Caki2 (cell line): ENCODE measurements around the gene RIBC1. TPM values are rescaled to one million over a fixed set of nuclear protein-coding genes. Genes with fewer than 3 reads are reported as not detected.
"Not testable (repeated sequence)": the region's sequence is repeated elsewhere in the genome, so short reads cannot be mapped to it uniquely, and the experiment has no call there.

Source experiments
- DNase-seq: peaks from one replicate; pipeline ENCODE4 v3.0.0-alpha.2; 2015; ENCODE audit warnings: low read depth
- in situ Hi-C: cut with HindIII; loops from 2 replicates; pipeline ENCODE4 v1.10.0; 2016; ENCODE audit warnings: low sequenced_read_pairs, low pct_unique_long_range_greater_than_20kb, mixed read lengths
- total RNA-seq: library from RNA; depleted of rRNA; stranded (reverse); fragments of >200 nt; shearing (Covaris generic); gene quantifications from 2 replicates; pipeline ENCODE4 v1.2.3, GENCODE V29; 2014; ENCODE audit warnings: low replicate concordance; rRNA removed

RIBC1 gene
- 0.84 and 1.1 TPM in 2 replicates for total RNA-seq

- DNase-seq: no peak
- in situ Hi-C loops: no loop called here
Observed at GRCh38 chrX:53422861-53423306, at the start of gene RIBC1. RIBC1 (plus strand) TSS chrX:53422873; CDS start chrX:53426277, 3,404 bp downstream.

GRCh38 chrX:53373307-53373706, 49.4 kb upstream of the RIBC1 start:
- no peak for DNase-seq
- in situ Hi-C loops: no loop called here

GRCh38 chrX:53374222-53374820, 48.4 kb upstream of the RIBC1 start:
- no peak for DNase-seq
- in situ Hi-C loops: no loop called here

GRCh38 chrX:53374923-53375322, 47.8 kb upstream of the RIBC1 start:
- in situ Hi-C loops: no loop called here
- no peak for DNase-seq

- no peak for DNase-seq
- in situ Hi-C loops: no loop called here
Observed at GRCh38 chrX:53376888-53377287, 45.8 kb upstream of the RIBC1 start.

DNA sequence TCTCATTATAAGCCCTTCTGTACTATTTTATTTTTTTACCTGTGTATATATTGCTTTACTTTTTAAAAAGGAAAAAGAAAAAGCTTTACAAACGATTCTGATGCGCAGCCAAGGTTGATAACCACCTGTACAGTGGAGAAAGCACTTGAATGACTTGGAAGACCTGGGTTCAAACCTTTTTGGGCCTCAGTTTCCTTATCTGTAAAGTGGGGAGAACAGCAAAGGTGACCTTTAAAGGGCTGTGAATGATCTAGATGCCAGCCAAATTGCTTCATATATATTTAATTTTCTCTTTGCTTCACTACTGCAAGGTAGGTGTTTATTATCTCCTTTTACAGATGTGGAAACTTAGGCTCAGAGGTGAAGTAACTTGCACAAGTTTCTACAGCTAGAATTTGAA, 45.2 kb upstream of the RIBC1 start:
- in situ Hi-C loops: no loop called here

DNA sequence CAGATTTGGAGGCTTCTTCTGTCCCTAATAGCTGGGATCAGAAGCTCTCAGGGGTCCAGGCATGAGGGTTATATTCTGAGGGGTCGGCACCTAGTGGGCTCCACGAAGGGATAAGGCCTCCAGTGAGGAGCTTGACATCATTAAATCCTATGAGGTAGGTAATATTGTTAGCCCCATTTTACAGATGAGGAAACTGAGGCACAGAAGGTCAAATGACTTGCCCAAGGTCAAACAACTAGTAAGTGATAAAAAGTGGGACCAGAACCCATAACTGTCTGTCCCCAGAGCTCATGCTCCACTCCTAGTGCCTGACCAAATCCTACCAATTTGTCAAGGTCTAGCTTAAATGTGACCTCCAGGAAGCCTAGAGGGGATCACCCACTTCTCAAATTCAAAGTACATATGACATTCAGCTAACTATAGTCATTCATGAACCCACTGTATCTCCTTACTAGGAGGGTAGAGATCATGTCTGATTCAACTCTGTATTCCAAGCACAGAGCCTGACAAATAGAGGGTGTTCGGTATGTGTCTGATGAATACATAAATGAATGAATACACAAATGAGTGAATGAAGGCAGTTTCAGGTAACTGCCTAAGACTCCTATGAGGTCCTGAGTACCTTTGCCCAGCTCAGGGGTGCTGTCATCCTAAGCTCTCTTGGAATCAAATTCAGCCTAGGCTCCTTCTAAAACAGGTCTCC, 43.5 kb upstream of the RIBC1 start:
- in situ Hi-C loops: no loop called here

More for the DNA sequence above, 45.2 kb upstream of the RIBC1 start:
- no peak for DNase-seq

DNA sequence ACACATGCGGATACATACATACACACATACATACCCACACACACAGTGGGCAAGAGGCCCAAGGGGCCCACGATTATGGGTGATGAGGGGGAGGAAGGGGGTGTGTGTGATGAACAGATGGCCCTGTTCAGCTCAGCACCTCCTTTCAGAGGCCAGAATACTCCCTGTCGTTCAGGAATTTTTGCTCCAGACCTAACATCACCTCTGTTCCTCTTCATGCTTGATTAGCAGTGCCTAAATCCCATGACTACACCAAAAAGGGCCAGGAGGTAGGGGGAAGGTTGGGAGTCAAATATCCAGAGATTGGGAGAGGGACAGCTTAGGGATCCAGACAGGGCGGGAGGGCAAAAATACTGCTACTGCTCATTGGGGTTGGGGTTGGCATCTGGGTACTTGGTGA, 42.9 kb upstream of the RIBC1 start:
- in situ Hi-C loops: no loop called here
- DNase-seq: no peak

More for the DNA sequence above, 43.5 kb upstream of the RIBC1 start:
- no peak for DNase-seq

GRCh38 chrX:53383376-53384076, 39.1 kb upstream of the RIBC1 start:
- no peak for DNase-seq
- in situ Hi-C loops: no loop called here

- no peak for DNase-seq
- in situ Hi-C loops: no loop called here
Observed at GRCh38 chrX:53395605-53396298, 26.9 kb upstream of the RIBC1 start.

GRCh38 chrX:53398216-53398615, 24.5 kb upstream of the RIBC1 start:
- no peak for DNase-seq

GRCh38 chrX:53403535-53403934, 19.1 kb upstream of the RIBC1 start:
- in situ Hi-C loops: no loop called here

More at GRCh38 chrX:53398216-53398615, 24.5 kb upstream of the RIBC1 start:
- in situ Hi-C loops: no loop called here

GRCh38 chrX:53412446-53412845, 10.2 kb upstream of the RIBC1 start:
- in situ Hi-C loops: no loop called here
- no peak for DNase-seq

More at GRCh38 chrX:53403535-53403934, 19.1 kb upstream of the RIBC1 start:
- no peak for DNase-seq

- DNase-seq, in situ Hi-C loops: not testable (repeated sequence)
Observed at GRCh38 chrX:53420351-53420750, 2.3 kb upstream of the RIBC1 start.

GRCh38 chrX:53421125-53421524, 1.5 kb upstream of the RIBC1 start:
- in situ Hi-C loops: no loop called here

DNA sequence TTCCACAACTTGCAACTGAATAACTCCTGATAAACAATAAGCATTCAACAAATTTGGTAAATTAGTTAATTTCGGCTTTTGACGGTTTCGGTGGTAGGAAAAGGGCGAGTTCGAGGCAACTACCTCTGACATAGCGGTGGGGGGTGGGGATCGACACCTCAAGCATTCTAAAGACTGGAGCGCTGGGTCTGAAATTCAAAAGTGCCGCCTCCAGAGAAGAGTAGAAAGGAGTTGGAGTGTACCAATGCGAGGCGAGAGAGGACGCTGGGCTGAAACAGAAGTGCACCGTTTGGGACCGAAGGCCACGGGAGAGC, 944 bp upstream of the RIBC1 start:
- no peak for DNase-seq

More at GRCh38 chrX:53421125-53421524, 1.5 kb upstream of the RIBC1 start:
- no peak for DNase-seq

GRCh38 chrX:53422086-53422860, 400 bp upstream of the RIBC1 start, which contains the start of gene SMC1A:
SMC1A (minus strand) TSS chrX:53422654; CDS start chrX:53422600, 54 bp downstream.
- peak; percentile 93 for DNase-seq
- in situ Hi-C loops: no loop called here

More for the DNA sequence above, 944 bp upstream of the RIBC1 start:
- in situ Hi-C loops: no loop called here

GRCh38 chrX:53429755-53430154, 7.1 kb downstream of the RIBC1 start:
- in situ Hi-C loops: no loop called here
- DNase-seq: no peak
